ENCODE data around the gene PCDHA5.
"Not testable (repeated sequence)": the region's sequence is repeated elsewhere in the genome, so short reads cannot be mapped to it uniquely, and the experiment has no call there.

GRCh38 chr5:140802381-140802780, 19.0 kb upstream of the PCDHA5 start:
- TF ChIP-seq, protein P1, sequence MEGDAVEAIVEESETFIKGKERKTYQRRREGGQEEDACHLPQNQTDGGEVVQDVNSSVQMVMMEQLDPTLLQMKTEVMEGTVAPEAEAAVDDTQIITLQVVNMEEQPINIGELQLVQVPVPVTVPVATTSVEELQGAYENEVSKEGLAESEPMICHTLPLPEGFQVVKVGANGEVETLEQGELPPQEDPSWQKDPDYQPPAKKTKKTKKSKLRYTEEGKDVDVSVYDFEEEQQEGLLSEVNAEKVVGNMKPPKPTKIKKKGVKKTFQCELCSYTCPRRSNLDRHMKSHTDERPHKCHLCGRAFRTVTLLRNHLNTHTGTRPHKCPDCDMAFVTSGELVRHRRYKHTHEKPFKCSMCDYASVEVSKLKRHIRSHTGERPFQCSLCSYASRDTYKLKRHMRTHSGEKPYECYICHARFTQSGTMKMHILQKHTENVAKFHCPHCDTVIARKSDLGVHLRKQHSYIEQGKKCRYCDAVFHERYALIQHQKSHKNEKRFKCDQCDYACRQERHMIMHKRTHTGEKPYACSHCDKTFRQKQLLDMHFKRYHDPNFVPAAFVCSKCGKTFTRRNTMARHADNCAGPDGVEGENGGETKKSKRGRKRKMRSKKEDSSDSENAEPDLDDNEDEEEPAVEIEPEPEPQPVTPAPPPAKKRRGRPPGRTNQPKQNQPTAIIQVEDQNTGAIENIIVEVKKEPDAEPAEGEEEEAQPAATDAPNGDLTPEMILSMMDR (IDR thresholded peaks at IDR 0.05): not testable (repeated sequence)
- not testable (repeated sequence) for TF ChIP-seq EZH2 (IDR thresholded peaks at IDR 0.05)

Data from neural progenitor cell (in vitro differentiated cells).